Measurements from ENCODE around the gene SLBP.

- TF ChIP-seq, protein P1, sequence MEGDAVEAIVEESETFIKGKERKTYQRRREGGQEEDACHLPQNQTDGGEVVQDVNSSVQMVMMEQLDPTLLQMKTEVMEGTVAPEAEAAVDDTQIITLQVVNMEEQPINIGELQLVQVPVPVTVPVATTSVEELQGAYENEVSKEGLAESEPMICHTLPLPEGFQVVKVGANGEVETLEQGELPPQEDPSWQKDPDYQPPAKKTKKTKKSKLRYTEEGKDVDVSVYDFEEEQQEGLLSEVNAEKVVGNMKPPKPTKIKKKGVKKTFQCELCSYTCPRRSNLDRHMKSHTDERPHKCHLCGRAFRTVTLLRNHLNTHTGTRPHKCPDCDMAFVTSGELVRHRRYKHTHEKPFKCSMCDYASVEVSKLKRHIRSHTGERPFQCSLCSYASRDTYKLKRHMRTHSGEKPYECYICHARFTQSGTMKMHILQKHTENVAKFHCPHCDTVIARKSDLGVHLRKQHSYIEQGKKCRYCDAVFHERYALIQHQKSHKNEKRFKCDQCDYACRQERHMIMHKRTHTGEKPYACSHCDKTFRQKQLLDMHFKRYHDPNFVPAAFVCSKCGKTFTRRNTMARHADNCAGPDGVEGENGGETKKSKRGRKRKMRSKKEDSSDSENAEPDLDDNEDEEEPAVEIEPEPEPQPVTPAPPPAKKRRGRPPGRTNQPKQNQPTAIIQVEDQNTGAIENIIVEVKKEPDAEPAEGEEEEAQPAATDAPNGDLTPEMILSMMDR (IDR thresholded peaks at IDR 0.05): no peak
- no peak for TF ChIP-seq POLR2A (IDR thresholded peaks at IDR 0.05)
These were observed 43.7 kb downstream of the SLBP start for GRCh38 chr4:1668488-1668840.
